Epithelial cell of proximal tubule (primary cell): ENCODE measurements around the gene GATA5. TPM values are rescaled to one million over a fixed set of nuclear protein-coding genes. Genes with fewer than 3 reads are reported as not detected.

Experiments used
- DNase-seq: peaks from one replicate; pipeline ENCODE4 v3.0.0-alpha.2; 2011; ENCODE audit warnings: low read depth
- H3K4me3 ChIP-seq: 2 replicates; pipeline ENCODE4 v1.5.1; 2011; ENCODE audit warnings: low read depth, mild to moderate bottlenecking, low read length
- total RNA-seq: library from RNA; depleted of rRNA; stranded (reverse); fragments of >200 nt; gene quantifications from 2 replicates; pipeline ENCODE4 v1.2.3, GENCODE V29; 2015
- TF ChIP-seq, protein P1 (sequence below): conservative IDR thresholded peaks from 2 replicates; pipeline ENCODE4 v1.5.1; 2012; ENCODE audit warnings: low read depth, mild to moderate bottlenecking, low read length

Gene GATA5
- total RNA-seq, 1 donor from 2014 or later = not detected

DNA sequence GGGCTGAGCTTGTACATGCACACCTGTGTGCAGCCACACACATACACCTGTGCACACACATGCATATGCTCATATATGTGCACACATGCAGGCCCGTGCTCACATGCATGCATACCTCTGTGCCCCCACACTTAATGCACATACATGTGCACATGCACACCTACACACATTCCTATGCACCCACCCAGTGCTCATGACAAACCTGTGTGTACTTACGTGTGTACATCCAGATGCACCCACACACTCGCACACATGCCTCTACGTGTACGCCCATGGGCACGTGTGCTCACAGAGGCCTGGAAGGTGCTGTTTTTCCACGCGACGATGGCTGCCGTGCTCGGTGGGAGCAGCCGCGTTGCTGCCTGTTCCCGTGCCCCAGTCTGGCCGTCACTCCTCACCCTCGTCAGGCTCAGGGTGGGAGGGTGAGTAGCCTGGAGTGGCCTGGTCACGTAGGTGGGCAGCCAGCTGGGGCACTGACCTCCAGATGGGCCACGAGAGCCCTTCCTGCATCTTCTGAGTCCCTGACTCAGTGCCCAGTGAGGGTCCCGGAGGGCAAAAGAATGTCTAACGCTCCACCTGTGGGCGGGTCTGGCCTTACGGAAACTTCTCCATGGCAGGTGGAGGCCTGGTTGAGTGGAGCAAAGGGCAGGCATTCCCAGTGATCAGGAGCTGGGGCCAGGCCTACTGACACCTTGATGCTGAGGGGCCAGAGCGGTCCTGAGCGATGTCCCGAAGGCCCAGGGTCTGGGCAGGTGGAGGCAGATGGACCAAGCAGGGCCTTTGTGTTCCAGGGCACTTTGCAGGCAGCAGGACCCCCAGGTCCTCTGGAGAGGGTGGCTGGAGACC is 8.0 kb upstream of the GATA5 start:
- H3K4me3 ChIP-seq = no peak overlapping the region
- no peak for DNase-seq
- TF ChIP-seq, protein P1, sequence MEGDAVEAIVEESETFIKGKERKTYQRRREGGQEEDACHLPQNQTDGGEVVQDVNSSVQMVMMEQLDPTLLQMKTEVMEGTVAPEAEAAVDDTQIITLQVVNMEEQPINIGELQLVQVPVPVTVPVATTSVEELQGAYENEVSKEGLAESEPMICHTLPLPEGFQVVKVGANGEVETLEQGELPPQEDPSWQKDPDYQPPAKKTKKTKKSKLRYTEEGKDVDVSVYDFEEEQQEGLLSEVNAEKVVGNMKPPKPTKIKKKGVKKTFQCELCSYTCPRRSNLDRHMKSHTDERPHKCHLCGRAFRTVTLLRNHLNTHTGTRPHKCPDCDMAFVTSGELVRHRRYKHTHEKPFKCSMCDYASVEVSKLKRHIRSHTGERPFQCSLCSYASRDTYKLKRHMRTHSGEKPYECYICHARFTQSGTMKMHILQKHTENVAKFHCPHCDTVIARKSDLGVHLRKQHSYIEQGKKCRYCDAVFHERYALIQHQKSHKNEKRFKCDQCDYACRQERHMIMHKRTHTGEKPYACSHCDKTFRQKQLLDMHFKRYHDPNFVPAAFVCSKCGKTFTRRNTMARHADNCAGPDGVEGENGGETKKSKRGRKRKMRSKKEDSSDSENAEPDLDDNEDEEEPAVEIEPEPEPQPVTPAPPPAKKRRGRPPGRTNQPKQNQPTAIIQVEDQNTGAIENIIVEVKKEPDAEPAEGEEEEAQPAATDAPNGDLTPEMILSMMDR = no peak

DNA sequence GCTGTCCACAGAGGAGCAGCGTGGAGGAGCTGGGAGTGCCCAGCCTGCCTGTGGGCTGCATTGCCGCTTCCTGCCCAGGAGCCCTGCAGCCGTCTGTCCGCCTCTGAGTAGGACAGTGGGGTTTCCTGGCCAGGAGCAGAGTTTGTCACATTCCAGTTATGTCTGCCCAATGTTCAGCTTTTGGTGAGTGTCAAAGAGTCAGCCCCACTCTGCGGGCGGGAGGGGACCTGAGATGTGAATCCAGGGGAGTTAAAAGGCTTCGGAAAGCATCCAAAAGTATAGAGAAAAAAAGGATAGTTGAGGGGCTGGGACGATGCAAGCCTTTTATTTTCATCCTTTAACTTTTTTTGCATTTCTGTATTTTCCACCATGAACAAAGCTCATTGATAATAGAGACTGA is 7.2 kb upstream of the GATA5 start:
- H3K4me3 ChIP-seq = no peak overlapping the region
- TF ChIP-seq, protein P1 = no peak
- DNase-seq = no peak

DNA sequence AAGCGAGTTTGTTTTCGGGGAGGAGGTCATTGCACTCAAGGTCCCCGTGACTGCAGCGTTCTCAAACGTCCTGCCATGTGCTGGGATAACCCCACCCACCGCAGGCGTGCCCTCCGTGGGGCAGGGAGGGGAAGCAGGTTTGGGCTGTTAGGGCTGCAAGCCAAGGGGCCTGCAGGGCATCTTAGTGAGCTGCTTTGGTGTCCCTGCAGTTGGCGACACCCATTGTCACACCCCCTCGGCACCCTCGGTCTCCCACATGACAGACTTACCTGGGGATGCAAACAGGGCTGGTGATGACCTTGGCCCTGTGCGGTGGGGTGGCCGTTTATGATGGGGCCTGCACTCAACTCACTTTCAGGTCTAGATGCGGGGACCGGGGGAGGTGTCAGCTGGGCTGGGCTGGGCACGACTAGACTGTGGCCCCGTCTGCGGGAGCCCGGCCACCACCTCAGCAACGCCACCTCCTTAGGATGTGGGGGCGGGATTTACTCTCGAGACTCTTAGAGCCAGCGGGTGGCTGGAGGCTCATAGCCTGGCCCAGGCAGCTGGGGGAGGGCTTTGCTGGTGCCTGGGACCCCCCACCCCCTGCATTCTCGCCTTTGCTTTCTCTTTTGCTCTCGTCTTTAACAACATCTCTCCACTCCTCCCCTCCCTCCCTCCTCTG is 6.5 kb upstream of the GATA5 start:
- H3K4me3 ChIP-seq = no peak overlapping the region
- no peak for DNase-seq
- TF ChIP-seq, protein P1 = no peak

DNA sequence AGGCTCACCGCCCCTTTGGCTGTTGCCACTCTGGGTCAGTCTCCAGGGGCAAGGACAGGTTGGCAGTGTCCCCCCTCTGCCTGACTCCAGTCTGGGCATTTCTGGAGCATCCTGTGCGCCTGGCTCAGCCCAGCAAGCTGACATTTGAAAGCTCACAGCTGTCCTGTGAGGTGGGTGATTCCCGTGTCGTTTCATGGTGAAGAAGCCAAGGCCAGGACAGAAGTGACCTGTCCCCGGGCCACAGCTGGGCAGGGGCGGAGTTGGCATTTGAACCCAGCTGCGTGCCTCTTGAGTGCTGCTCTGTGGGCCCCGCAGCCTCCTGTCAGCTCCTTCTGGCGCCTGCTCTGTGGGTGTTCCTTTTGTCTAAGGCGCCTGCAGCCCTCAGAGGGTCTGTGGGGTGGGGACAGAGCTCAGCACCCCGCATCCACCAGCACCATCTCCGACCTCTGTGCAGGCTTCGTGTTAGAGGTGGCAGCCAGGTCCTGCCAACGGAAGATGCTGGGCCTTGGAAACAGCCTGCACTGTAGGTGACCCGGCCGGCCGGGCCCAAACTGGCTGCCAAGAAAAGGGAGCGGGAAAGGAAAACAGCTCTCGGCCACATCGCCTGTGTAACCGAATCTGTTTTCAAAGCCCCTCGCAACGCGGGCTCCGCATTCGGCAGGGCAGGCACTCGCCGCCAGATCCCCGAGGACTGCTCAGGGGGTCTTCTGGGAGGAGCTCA is 5.8 kb upstream of the GATA5 start:
- H3K4me3 ChIP-seq = no peak overlapping the region

DNA sequence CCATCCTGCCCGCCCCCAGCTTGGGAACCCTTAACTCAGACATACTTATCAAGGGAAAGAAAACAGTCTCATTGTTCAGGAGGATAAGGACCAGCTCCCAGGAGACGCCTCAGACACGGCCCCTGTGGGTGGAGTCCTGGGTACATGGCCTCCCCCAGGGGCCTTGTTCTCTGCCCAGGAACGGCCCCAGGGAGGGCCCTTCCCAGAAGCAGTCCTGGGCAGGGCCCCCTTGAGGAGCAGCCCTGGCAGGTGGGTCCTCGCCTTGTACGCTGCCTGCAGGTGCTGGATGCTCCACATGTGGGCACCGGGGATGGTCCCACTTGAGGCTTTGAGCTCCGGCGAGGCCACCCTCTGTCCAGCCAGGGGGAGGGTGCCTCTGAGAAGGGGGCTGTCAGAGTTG is 4.5 kb upstream of the GATA5 start:
- H3K4me3 ChIP-seq = no peak overlapping the region
- no peak for DNase-seq
- TF ChIP-seq, protein P1 = no peak

More for the DNA sequence above, 5.8 kb upstream of the GATA5 start:
- no peak for DNase-seq
- TF ChIP-seq, protein P1 = no peak

DNA sequence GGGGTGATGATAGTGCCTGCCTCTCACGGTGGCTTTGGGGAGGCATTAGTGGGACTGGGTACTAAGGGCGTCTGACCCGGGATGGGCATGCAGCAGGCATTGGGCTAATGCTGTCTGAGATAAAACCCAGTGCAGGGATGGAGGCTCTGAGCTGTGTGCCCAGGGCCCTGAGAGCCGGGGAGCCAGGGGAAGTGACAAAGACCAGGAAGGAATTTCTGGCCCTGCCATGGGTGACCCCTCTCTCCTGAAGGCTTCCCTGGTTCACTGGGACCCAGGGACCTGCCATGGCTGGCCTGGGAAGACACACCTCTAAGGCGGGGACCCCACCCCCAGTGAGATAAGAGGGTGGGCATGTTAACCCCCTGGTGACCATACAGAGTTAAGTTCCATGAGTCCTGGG is 3.9 kb upstream of the GATA5 start:
- TF ChIP-seq, protein P1 = no peak
- DNase-seq = no peak
- H3K4me3 ChIP-seq = no peak overlapping the region
